SK-N-SH treated with all-trans-retinoic acid at 6 μM for 48 hours (cell line): ENCODE results near the gene STK32A.

ENCODE experiments used
- ARNTL ChIP-seq: fragments of 450-650 bp; formaldehyde crosslinking; IDR thresholded peaks from 2 replicates; pipeline ENCODE4 v1.5.0; 2020; ENCODE audit warnings: low read depth, mild to moderate bottlenecking, moderate library complexity, borderline replicate concordance
- BACH2 ChIP-seq: fragments of 250-450 bp; sonication (Bioruptor Pico); IDR thresholded peaks from 2 replicates; pipeline ENCODE4 v1.9.0; 2021; ENCODE audit warnings: mild to moderate bottlenecking, borderline replicate concordance
- CSDC2 ChIP-seq: fragments of 250-450 bp; sonication (Bioruptor Pico); IDR thresholded peaks from 2 replicates; pipeline ENCODE4 v1.5.0; 2020; ENCODE audit warnings: mild to moderate bottlenecking, moderate library complexity
- PPARA ChIP-seq: fragments of 250-450 bp; sonication (Bioruptor Pico); IDR thresholded peaks from 2 replicates; pipeline ENCODE4 v1.5.0; 2020; ENCODE audit warnings: mild to moderate bottlenecking, borderline replicate concordance
- RARB ChIP-seq: fragments of 250-450 bp; sonication (Bioruptor Pico); IDR thresholded peaks from 2 replicates; pipeline ENCODE4 v1.8.0; 2021; ENCODE audit warnings: mild to moderate bottlenecking, moderate library complexity
- TCF4 ChIP-seq: fragments of 250-450 bp; sonication (Bioruptor Pico); IDR thresholded peaks from 2 replicates; pipeline ENCODE4 v1.8.0; 2021; ENCODE audit warnings: mild to moderate bottlenecking, moderate library complexity, borderline replicate concordance
- ZFP30 ChIP-seq: fragments of 450-650 bp; formaldehyde crosslinking; IDR thresholded peaks from 2 replicates; pipeline ENCODE4 v1.5.0; 2022; ENCODE audit warnings: mild to moderate bottlenecking, moderate library complexity
- ZNF565 ChIP-seq: fragments of 450-650 bp; formaldehyde crosslinking; conservative IDR thresholded peaks from 2 replicates; pipeline ENCODE4 v1.5.0; 2020; ENCODE audit warnings: low read depth, mild to moderate bottlenecking, moderate library complexity
- ZNF70 ChIP-seq: fragments of 450-650 bp; formaldehyde crosslinking; IDR thresholded peaks from 2 replicates; pipeline ENCODE4 v1.5.0; 2020; ENCODE audit warnings: mild to moderate bottlenecking, moderate library complexity
- TF ChIP-seq, protein P1 (sequence below): fragments of 250-450 bp; sonication (Bioruptor Pico); IDR thresholded peaks from 2 replicates; pipeline ENCODE4 v1.5.1; 2020; ENCODE audit warnings: low read depth, mild to moderate bottlenecking, moderate library complexity
- TF ChIP-seq, protein P2 (sequence below): fragments of 250-450 bp; sonication (Bioruptor Pico); IDR thresholded peaks from 2 replicates; pipeline ENCODE4 v1.8.0; 2020; ENCODE audit warnings: mild to moderate bottlenecking, moderate library complexity, borderline replicate concordance
- TF ChIP-seq, protein P3 (sequence below): fragments of 250-450 bp; sonication (Bioruptor Pico); IDR thresholded peaks from 2 replicates; pipeline ENCODE4 v1.5.1; 2021; ENCODE audit warnings: mild to moderate bottlenecking, moderate library complexity

DNA sequence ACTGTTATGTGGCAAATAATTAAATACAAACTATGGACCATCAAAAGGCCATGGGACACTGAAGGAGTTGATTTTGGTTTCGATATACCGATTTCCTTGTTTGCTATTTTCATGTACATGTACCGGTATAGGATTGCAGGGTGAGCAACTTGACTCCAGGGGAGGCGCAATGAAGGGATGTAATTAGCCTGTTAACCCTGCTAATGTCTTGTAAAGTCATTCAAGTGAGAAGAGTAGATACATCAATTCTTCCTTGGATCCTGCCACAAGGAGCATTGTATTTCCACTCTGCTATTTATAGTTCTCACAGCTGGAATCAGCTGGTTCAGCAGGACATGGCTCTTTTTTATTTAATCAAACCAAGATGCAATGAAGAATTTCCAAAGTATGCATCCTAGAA, 102.0 kb downstream of the STK32A start:
- no peak for TF ChIP-seq ARNTL (CRISPR knock-in tag)
- TF ChIP-seq, protein P1, sequence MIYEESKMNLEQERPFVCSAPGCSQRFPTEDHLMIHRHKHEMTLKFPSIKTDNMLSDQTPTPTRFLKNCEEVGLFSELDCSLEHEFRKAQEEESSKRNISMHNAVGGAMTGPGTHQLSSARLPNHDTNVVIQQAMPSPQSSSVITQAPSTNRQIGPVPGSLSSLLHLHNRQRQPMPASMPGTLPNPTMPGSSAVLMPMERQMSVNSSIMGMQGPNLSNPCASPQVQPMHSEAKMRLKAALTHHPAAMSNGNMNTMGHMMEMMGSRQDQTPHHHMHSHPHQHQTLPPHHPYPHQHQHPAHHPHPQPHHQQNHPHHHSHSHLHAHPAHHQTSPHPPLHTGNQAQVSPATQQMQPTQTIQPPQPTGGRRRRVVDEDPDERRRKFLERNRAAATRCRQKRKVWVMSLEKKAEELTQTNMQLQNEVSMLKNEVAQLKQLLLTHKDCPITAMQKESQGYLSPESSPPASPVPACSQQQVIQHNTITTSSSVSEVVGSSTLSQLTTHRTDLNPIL = no peak
- TF ChIP-seq, protein P2, sequence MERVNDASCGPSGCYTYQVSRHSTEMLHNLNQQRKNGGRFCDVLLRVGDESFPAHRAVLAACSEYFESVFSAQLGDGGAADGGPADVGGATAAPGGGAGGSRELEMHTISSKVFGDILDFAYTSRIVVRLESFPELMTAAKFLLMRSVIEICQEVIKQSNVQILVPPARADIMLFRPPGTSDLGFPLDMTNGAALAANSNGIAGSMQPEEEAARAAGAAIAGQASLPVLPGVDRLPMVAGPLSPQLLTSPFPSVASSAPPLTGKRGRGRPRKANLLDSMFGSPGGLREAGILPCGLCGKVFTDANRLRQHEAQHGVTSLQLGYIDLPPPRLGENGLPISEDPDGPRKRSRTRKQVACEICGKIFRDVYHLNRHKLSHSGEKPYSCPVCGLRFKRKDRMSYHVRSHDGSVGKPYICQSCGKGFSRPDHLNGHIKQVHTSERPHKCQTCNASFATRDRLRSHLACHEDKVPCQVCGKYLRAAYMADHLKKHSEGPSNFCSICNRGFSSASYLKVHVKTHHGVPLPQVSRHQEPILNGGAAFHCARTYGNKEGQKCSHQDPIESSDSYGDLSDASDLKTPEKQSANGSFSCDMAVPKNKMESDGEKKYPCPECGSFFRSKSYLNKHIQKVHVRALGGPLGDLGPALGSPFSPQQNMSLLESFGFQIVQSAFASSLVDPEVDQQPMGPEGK (CRISPR knock-in tag) = no peak
- no peak for TF ChIP-seq ZNF70 (CRISPR knock-in tag)
- no peak for TF ChIP-seq ZNF565 (CRISPR knock-in tag)
- no peak for TF ChIP-seq CSDC2 (CRISPR knock-in tag)
- TF ChIP-seq, protein P3, sequence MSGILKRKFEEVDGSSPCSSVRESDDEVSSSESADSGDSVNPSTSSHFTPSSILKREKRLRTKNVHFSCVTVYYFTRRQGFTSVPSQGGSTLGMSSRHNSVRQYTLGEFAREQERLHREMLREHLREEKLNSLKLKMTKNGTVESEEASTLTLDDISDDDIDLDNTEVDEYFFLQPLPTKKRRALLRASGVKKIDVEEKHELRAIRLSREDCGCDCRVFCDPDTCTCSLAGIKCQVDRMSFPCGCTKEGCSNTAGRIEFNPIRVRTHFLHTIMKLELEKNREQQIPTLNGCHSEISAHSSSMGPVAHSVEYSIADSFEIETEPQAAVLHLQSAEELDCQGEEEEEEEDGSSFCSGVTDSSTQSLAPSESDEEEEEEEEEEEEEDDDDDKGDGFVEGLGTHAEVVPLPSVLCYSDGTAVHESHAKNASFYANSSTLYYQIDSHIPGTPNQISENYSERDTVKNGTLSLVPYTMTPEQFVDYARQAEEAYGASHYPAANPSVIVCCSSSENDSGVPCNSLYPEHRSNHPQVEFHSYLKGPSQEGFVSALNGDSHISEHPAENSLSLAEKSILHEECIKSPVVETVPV = no peak
- no peak for TF ChIP-seq TCF4
- no peak for TF ChIP-seq RARB (CRISPR knock-in tag)
- TF ChIP-seq ZFP30 (CRISPR knock-in tag) = no peak
- TF ChIP-seq BACH2 (CRISPR knock-in tag) = no peak
- no peak for TF ChIP-seq PPARA
